Fibroblast of lung (primary cell): ENCODE measurements around the gene ATP10B. TPM values are rescaled to one million over a fixed set of nuclear protein-coding genes. Genes with fewer than 3 reads are reported as not detected.

Experiments used
- DNase-seq, 2 donors: peaks; one replicate each; pipeline versions ENCODE4 v3.0.0 to v3.0.0-alpha.2; 2010; ENCODE audit warnings: low read depth in 2 of 2
- H2AFZ ChIP-seq: 2 replicates; pipeline ENCODE4 v1.5.1; 2012; ENCODE audit warnings: low read length, control low read depth, inconsistent platforms
- H3K27ac ChIP-seq: 2 replicates; pipeline ENCODE4 v1.5.1; 2011; ENCODE audit warnings: low read length, control low read depth; ENCODE audit not compliant: insufficient read depth
- H3K27me3 ChIP-seq: 2 replicates; pipeline ENCODE4 v1.5.1; 2011; ENCODE audit warnings: mild to moderate bottlenecking, low read length; ENCODE audit not compliant: control insufficient read depth, insufficient read depth
- H3K36me3 ChIP-seq: 2 replicates; pipeline ENCODE4 v1.5.1; 2011; ENCODE audit warnings: low read length; ENCODE audit not compliant: control insufficient read depth, insufficient read depth
- H3K4me1 ChIP-seq: 2 replicates; pipeline ENCODE4 v1.5.1; 2011; ENCODE audit warnings: low read length; ENCODE audit not compliant: control insufficient read depth, insufficient read depth; ENCODE audit errors: extremely low read depth
- H3K4me2 ChIP-seq: 2 replicates; pipeline ENCODE4 v1.5.1; 2011; ENCODE audit warnings: low read length, control low read depth; ENCODE audit not compliant: insufficient read depth; ENCODE audit errors: extremely low read depth
- H3K4me3 ChIP-seq, 4 experiments: fragments of 200-600 bp in 1 of 4; sonication (generic) in 1 of 4; replicated peaks in 1 of 4; 2 replicates each; pipeline ENCODE4 v1.5.1; 2011 to 2016; ENCODE audit warnings: low read length in 4 of 4, low read depth in 3 of 4, mild to moderate bottlenecking in 3 of 4, control low read depth in 2 of 4, inconsistent platforms in 1 of 4, mixed read lengths in 1 of 4; ENCODE audit not compliant: insufficient read depth in 1 of 4; ENCODE audit errors: control extremely low read depth in 1 of 4
- H3K79me2 ChIP-seq: 2 replicates; pipeline ENCODE4 v1.5.1; 2012; ENCODE audit warnings: mild to moderate bottlenecking, low read length, inconsistent platforms; ENCODE audit not compliant: control insufficient read depth, insufficient read depth
- H3K9ac ChIP-seq: 2 replicates; pipeline ENCODE4 v1.5.1; 2011; ENCODE audit warnings: mild to moderate bottlenecking, low read length, control low read depth; ENCODE audit not compliant: insufficient read depth
- H3K9me3 ChIP-seq: 2 replicates; pipeline ENCODE4 v1.5.1; 2012; ENCODE audit warnings: low read depth, low read length; ENCODE audit not compliant: control insufficient read depth, insufficient read depth
- H4K20me1 ChIP-seq: 2 replicates; pipeline ENCODE4 v1.5.1; 2011; ENCODE audit warnings: low read length; ENCODE audit not compliant: control insufficient read depth, insufficient read depth; ENCODE audit errors: extremely low read depth
- EZH2 ChIP-seq: IDR thresholded peaks from 2 replicates; pipeline ENCODE4 v1.5.1; 2012; ENCODE audit warnings: low read length, control low read depth, mild to moderate bottlenecking; ENCODE audit errors: missing control alignments
- polyA plus RNA-seq, 2 donors: library from polyadenylated mRNA; depleted of rRNA in 1 of 2; stranded (reverse) in 1 of 2; unstranded in 1 of 2; fragments of >200 nt; gene quantifications; 2 replicates each; pipeline ENCODE4 v1.2.1, GENCODE V29; 2011 to 2012; ENCODE audit warnings: missing spikeins in 1 of 2
- total RNA-seq: library from RNA; depleted of rRNA; stranded (reverse); fragments of >200 nt; gene quantifications from 2 replicates; pipeline ENCODE4 v1.2.1, GENCODE V29; 2014
- TF ChIP-seq, protein P1 (sequence below), 2 donors: IDR thresholded peaks in 1 of 2; conservative IDR thresholded peaks in 1 of 2; 1 replicate in 1 of 2; 2 replicates in 1 of 2; pipeline ENCODE4 v1.5.1; 2011 to 2012; ENCODE audit warnings: low read length in 2 of 2, control low read depth in 1 of 2, inconsistent platforms in 1 of 2, low read depth in 1 of 2, mild to moderate bottlenecking in 1 of 2

The ATP10B gene
- total and polyA plus RNA-seq, 2 donors (not counting 1 experiment from before 2014, with no cell fraction given), result not detected

DNA sequence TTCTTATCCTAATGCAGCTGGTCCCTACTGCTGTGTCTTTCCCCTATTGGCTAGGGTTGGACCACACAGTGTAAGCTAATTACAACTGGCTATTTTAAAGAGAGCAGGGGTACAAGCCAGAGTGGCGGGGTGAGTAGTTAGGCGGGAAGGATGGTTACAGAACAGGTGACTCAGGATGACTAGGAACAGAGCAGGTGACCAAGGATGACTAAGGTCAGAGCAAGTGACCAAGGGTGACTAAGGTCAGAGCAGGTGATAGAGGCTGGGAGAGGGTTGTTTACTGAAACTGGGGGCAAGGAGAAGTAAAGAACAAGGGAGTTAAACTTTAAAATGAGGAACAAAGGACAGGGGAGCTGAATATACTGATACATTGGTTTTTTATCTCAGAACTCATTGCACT, 304.9 kb downstream of the ATP10B start:
- no peak for DNase-seq
- Histone ChIP-seq H3K4me2 (no peak overlapping the region), H3K27ac (no peak overlapping the region), H2AFZ (no peak overlapping the region), H3K9me3 (no peaks in the 10 kb centered on the region), H3K9ac (no peak overlapping the region), H3K4me3 (no peak overlapping the region), H3K79me2 (no peaks in the 10 kb centered on the region), H4K20me1 (no peaks in the 10 kb centered on the region), H3K4me1 (no peaks in the 10 kb centered on the region), H3K27me3 (no peaks in the 10 kb centered on the region), H3K36me3 (no peaks in the 10 kb centered on the region)
- TF ChIP-seq EZH2, result no peak

DNA sequence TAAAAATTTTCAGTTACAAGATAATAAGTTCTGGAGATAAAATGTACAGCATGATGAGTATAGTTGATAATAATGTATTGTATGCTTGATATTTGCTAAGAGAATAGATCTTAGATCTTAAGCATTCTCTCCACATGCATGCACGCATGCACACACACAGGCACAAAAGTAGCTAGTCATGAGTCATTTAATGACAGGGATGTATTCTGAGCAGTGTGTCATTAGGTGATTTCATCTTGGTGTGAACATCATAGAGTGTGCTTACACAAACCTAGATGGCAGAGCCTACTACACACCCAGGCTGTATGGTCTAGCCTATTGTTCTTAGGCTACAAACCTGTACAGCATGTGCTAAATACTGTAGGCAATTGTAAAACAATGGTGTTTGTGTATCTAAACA, 306.2 kb downstream of the ATP10B start:
- H3K27ac ChIP-seq, result no peak overlapping the region
- no peak for TF ChIP-seq EZH2
- TF ChIP-seq, protein P1, sequence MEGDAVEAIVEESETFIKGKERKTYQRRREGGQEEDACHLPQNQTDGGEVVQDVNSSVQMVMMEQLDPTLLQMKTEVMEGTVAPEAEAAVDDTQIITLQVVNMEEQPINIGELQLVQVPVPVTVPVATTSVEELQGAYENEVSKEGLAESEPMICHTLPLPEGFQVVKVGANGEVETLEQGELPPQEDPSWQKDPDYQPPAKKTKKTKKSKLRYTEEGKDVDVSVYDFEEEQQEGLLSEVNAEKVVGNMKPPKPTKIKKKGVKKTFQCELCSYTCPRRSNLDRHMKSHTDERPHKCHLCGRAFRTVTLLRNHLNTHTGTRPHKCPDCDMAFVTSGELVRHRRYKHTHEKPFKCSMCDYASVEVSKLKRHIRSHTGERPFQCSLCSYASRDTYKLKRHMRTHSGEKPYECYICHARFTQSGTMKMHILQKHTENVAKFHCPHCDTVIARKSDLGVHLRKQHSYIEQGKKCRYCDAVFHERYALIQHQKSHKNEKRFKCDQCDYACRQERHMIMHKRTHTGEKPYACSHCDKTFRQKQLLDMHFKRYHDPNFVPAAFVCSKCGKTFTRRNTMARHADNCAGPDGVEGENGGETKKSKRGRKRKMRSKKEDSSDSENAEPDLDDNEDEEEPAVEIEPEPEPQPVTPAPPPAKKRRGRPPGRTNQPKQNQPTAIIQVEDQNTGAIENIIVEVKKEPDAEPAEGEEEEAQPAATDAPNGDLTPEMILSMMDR (conservative IDR thresholded peaks at IDR 0.05 in 1 of 2, IDR thresholded peaks at IDR 0.05 in 1 of 2; ENCODE audit: low read depth in 1 of 2, low read length in 2 of 2), result no peak
- no peak overlapping the region for H3K4me3 ChIP-seq
- no peaks in the 10 kb centered on the region for H4K20me1 ChIP-seq
- no peak overlapping the region for H3K9ac ChIP-seq
- no peaks in the 10 kb centered on the region for H3K9me3 ChIP-seq
- no peak overlapping the region for H2AFZ ChIP-seq
- no peaks in the 10 kb centered on the region for H3K27me3 ChIP-seq
- peak in 1 of 2 donors; percentile 25 for DNase-seq
- H3K36me3 ChIP-seq, result no peaks in the 10 kb centered on the region
- H3K79me2 ChIP-seq, result no peaks in the 10 kb centered on the region
- H3K4me1 ChIP-seq, result no peaks in the 10 kb centered on the region
- no peak overlapping the region for H3K4me2 ChIP-seq

DNA sequence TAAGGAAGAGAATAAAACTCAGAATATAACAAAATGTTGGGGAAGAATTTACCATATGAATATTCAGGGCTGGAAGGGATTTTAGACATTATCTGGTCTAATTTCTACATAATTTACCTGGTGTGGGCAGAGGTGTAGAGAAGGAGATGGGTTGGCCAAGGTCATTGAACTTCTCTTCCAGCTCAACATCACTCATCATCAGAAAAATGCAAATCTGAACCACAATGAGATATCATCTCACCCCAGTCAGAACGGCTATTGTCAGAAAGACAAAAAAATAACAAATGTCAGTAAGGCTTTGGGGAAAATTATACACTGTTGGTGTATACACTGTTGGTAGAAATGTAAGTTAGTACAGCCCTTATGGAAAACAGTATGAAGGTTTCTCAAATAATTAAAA, 308.6 kb downstream of the ATP10B start:
- H3K4me1 ChIP-seq, result no peaks in the 10 kb centered on the region
- no peak overlapping the region for H3K4me3 ChIP-seq
- H2AFZ ChIP-seq, result no peak overlapping the region
- H3K9ac ChIP-seq, result no peak overlapping the region
- no peaks in the 10 kb centered on the region for H4K20me1 ChIP-seq
- no peak overlapping the region for H3K27ac ChIP-seq
- DNase-seq, result peak in 1 of 2 donors; percentile 19
- H3K4me2 ChIP-seq, result no peak overlapping the region
- TF ChIP-seq EZH2, result no peak
- TF ChIP-seq, protein P1 (conservative IDR thresholded peaks at IDR 0.05 in 1 of 2, IDR thresholded peaks at IDR 0.05 in 1 of 2; ENCODE audit: low read depth in 1 of 2, low read length in 2 of 2), result no peak
- no peaks in the 10 kb centered on the region for H3K27me3 ChIP-seq
- no peaks in the 10 kb centered on the region for H3K36me3 ChIP-seq
- H3K9me3 ChIP-seq, result no peaks in the 10 kb centered on the region
- no peaks in the 10 kb centered on the region for H3K79me2 ChIP-seq
